ENCODE results near the gene FAM193A.

- TF ChIP-seq CTCF (IDR thresholded peaks at IDR 0.05; ENCODE audit: low read length) (no peak), EZH2 (IDR thresholded peaks at IDR 0.05; ENCODE audit: borderline replicate concordance, low read length) (no peak)
Measured at GRCh38 chr4:2688697-2689096, 152.2 kb downstream of the FAM193A start.

Data from OCI-LY1 (cell line).